ENCODE results near the gene PDE4A.

DNA sequence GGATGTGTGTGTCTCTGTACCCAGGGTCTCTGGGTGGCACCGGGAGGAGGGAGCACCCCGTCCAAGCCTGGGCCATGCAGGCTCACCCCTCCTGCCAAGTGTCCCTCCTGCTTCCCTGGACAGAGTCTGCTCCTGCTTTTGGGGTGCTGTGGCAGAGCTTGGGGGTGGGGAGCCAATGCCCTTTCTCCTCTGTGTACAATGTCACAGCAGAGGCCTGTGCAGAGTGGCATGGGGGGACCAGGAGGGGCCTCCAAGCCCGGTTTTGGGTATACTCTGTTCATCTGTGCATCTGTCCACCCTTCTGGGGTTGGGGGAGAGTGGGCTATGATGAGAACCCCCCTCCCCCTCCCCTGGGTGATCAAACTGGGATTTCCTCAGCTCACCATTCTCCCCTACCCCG, 33.5 kb downstream of the PDE4A start:
- TF ChIP-seq, protein P1, sequence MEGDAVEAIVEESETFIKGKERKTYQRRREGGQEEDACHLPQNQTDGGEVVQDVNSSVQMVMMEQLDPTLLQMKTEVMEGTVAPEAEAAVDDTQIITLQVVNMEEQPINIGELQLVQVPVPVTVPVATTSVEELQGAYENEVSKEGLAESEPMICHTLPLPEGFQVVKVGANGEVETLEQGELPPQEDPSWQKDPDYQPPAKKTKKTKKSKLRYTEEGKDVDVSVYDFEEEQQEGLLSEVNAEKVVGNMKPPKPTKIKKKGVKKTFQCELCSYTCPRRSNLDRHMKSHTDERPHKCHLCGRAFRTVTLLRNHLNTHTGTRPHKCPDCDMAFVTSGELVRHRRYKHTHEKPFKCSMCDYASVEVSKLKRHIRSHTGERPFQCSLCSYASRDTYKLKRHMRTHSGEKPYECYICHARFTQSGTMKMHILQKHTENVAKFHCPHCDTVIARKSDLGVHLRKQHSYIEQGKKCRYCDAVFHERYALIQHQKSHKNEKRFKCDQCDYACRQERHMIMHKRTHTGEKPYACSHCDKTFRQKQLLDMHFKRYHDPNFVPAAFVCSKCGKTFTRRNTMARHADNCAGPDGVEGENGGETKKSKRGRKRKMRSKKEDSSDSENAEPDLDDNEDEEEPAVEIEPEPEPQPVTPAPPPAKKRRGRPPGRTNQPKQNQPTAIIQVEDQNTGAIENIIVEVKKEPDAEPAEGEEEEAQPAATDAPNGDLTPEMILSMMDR (IDR thresholded peaks at IDR 0.05; ENCODE audit: insufficient read depth, low read length, poor library complexity, severe bottlenecking), result no peak
- TF ChIP-seq EZH2phosphoT487 (conservative IDR thresholded peaks at IDR 0.05; ENCODE audit: low read length), result no peak
